HG02759 (cell line): ENCODE data around the gene AFF1.

ENCODE experiments used
- ATAC-seq: cut with Tn5 transposase; IDR thresholded peaks from one replicate; pipeline ENCODE4 v1.9.1; 2021; ENCODE audit warnings: mild to moderate bottlenecking, moderate library complexity; ENCODE audit not compliant: unreplicated experiment

AFF1 gene

DNA sequence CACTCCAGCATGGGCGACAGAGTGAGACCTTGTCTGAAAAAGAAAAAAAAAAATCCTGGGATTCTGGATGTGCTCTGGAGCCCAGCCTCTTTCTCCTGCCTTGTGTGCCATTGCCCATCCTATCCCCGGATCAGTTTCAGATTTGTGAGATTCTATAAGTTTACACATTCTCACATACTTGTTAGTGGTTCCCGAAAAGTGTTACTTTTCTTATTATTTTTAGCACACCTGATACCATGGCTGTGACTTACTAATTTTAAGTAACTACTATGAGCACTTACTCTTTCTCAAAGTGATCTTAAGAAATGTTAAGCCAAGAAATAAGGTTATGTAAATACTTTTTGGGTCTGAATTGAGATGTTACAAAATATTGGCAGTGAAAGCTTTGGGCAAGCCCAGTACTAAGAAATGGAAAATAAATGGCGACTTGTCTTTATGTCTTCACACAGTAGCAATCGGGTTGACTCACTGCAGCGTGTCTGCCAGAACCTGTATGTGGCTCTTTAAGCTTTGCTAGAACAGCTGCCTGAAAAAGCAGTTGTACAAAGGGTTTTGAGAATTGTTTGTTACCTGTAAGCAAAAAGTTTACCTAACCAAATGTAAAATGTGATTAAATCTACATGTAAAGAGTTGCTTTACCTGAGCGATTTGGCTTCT is 166.9 kb downstream of the AFF1 start:
- ATAC-seq = no peak

DNA sequence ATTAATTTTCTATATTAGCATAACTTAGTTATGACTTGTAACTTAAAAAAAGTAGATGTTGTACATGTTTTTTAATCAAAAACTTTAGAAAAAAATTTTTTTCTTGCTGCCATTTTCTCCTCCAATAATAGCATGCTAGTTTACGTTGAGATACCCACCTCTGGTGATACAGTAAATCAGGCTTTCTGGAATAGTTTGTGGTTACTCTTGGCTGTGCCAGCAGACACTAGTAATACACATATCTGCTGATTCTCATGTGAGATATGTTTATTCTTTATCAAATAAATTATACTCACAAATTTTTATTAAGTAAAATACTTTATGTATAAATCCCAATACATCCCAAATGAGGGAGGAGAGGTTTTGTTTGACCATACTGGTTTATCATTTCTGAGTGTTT is 168.3 kb downstream of the AFF1 start:
- no peak for ATAC-seq

DNA sequence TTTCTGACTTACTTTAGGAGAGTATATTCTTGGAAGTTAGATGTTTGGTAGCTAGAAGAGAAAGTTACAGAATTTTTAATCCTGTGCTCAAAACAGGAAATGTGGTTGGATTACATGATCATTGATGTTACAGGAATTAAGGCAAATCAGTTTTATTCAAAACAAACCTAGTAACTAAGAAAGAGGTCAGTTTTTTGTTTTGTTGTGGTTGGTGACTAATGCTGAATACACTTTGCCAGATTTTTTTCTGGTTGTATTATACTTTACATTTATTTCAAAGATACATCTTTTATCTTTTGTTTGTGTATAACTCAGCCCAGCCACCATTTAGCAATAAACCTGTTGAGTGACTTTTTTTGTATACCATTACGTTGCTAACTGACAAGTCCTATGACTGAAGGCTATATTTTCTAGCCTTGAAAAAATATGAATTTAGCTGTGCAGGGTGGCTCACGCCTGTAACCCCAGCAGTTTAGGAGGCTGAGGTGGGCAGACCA is 168.9 kb downstream of the AFF1 start:
- no peak for ATAC-seq

DNA sequence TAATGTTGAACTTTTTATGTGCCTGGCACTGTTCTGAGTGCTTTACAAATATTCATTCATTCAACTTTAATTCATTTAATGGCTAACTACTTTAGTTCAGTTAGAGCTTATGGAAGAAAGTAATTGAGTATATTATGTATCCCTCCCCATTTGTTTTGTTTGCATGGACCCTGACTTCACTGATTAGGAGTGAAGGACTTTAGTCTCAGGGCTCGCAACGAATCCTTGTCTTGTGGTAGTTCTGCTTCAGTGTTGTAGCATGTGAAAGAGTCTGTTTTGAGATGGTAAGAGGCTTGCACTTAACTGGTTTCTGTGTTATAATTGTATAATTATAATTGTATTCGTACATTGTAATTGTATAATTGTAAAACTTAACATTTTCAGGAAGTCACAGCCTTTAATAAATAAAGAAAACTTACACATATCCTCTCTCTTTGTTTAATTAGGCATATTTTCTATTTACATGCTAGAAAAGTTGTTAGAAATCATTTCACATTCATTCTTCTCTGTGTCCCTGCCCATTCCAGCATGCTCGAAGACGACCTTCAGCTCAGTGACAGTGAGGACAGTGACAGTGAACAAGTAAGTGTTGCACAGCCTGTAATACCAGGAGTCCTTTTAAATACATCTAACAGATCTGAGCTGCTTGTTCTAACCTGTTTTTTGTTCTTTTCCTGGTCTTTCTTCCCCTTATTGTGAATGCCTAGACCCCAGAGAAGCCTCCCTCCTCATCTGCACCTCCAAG is 170.5 kb downstream of the AFF1 start:
- no peak for ATAC-seq

DNA sequence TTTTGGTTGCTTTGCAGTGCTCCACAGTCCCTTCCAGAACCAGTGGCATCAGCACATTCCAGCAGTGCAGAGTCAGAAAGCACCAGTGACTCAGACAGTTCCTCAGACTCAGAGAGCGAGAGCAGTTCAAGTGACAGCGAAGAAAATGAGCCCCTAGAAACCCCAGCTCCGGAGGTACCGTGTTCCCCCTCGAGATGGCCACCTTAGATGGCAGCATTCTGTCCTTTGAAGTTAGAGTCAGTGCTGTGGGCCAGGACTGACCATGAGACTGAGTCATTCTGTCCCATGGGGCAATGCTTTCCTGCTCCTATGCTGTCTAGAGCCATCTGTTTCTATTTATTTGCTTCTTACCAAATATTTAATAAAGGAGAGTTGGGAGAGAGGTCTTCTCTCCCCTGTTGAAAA is 173.3 kb downstream of the AFF1 start:
- ATAC-seq = no peak

DNA sequence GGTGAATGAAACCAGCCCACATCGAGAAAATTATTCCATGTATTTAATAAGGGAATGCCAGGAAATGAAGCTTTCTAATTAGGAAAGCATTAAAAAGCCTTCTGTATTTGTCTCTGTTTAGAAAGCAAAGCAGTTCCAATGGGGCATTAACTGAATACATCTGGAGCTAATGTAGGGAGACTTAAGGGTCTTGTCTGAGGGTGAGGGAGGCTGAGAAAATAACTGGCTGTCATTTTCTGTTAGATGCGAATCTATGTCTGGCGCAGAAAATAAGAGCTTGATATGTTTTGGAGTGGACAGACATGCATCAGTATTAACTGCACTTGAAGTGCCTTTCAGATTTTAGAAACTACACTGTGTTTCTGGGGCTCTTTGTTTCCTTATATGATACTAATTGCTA is 174.3 kb downstream of the AFF1 start:
- no peak for ATAC-seq

DNA sequence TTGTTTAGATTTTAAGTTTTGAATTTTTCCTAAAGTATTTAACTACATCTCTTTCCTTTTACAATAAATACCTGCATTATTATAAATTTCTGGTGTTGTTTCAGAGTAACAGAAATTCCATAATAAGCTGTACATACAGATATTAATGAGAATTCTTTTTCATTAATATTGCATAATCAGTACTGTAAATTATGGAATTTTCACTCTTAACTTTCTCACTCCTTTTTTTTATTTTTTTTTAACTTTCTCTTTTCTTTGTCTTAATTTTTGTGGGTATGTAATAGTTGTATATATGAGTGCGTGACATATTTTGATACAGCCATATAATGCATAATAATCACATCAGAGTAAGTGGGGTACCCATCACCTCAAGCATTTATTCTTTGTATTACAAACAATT is 175.1 kb downstream of the AFF1 start:
- ATAC-seq = no peak

DNA sequence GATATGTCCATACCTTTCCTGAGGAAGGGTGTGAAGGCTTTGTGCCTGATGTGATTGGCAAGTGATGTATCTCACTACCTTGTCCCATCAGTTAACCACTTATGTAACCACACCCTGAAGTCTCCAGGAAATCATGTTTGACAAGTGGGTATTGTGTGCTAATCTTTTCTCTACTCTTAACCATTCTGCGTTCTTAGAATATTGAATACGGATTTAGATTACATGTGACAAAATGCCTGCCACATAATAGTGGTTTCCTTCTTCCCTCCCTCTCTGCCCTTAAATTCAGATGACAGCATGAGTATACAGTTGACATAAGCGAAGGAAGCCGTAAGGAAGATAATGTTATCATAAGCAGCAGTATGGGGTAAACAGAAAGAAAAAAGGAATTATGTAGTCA is 177.3 kb downstream of the AFF1 start:
- no peak for ATAC-seq

DNA sequence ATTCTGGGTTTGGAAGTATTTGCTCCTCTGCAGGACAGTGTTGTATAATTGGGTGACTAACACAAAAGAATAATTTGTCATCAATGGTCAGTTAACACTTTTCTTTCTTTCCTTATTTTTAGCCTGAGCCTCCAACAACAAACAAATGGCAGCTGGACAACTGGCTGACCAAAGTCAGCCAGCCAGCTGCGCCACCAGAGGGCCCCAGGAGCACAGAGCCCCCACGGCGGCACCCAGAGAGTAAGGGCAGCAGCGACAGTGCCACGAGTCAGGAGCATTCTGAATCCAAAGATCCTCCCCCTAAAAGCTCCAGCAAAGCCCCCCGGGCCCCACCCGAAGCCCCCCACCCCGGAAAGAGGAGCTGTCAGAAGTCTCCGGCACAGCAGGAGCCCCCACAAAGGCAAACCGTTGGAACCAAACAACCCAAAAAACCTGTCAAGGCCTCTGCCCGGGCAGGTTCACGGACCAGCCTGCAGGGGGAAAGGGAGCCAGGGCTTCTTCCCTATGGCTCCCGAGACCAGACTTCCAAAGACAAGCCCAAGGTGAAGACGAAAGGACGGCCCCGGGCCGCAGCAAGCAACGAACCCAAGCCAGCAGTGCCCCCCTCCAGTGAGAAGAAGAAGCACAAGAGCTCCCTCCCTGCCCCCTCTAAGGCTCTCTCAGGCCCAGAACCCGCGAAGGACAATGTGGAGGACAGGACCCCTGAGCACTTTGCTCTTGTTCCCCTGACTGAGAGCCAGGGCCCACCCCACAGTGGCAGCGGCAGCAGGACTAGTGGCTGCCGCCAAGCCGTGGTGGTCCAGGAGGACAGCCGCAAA is 179.6 kb downstream of the AFF1 start:
- no peak for ATAC-seq

DNA sequence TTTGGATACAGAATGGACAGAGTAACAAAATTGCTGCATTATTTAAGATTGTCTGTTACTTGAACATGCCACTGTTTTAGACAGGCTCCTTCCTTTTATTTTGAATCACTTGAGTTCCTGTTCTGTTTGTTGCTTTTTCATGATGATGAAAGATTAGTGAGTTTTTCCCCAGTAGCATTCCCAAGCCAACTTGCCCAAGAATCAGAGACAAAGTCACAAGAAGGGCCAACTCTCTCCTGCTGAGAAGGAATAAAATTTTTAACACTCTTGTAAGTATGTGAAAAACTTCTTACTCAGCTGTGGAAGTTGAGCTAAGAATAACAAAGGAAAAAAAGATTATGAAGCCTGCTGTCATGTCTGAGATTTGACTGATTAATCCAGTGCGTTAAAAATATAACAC is 181.4 kb downstream of the AFF1 start:
- ATAC-seq = no peak

DNA sequence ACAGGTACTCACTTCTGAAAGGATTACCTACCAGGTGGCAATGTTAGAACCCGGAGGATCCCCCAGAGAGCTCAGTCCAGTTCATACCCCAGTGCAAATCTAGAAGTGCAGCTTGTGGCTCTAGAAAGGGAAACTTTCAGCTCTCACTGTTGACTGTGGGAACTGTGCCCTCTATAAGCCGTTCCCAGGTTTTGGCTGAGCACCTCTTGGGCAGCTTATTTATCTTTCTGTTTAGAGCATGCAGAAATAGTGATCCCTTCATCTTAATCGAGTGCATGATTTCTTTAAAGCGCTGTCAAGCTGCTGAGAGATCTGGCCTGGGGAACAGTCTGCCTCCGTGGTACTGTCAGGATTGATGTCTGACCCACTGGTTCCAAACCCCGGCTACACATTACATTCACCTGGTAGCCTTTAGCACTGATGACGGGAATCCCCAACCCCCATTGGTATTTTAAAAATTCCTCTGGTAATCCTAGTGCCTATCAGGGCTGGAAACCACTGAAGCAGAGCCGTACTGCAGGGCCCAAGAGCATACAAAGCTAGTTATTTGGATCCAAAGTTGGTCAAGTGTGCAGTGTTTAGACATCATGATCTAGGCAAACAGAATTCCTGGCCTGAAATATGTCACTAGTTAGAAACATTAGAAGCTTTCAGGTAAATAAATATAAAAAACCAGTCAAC is 182.4 kb downstream of the AFF1 start:
- no peak for ATAC-seq

DNA sequence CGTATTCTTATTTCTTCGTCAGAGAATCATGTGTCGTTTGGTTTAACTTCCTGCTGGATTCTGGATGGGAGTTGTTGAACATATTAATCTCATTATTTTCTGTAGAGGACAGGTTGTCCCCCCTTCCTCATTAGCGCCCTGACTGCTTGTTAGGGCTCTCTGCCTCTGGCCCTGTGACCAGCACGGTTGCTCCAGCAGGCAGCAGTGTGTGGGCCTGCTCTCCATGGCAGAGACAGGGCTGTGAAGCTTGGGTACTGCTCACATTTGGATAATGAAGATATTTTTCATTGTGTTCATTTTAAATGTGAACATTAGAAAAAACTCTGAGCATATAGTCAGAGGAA is 182.9 kb downstream of the AFF1 start:
- no peak for ATAC-seq

DNA sequence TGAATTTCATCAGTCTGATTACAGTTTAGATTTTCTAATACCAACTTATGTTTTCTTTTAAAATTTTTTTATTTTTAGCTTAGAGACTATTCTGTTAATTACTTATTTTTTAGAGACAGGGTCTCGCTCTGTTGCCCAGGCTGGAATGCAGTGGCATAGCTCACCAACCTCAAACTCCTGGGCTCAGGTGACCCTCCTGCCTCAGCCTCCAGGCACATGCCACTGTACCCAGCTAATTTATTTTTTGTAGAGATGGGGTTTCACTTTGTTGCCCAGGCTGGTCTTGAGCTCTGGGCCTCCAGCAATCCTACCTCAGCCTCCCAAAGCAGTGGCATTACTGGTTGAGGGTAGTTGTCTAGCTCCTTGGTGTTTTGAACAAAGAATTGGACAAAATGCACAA is 183.6 kb downstream of the AFF1 start:
- no peak for ATAC-seq

DNA sequence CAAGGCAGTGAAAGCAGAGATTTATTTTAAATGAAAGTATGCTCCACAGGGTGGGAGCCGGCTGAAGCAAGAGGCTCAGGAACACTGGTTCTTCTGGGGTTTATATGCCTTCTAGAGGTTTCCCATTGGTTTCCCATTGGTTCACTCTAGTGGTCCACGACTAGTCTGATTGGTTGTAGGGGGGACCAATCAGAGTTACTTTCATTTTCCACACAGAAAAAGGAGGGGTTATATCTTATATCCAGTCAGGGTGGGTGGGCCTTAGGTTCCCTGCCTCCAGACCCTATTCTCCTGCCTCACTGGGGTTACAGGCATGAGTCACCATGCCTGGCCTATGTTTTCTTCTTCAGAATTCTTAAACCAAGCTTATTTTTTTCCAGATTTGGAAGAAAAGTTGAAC is 184.0 kb downstream of the AFF1 start:
- ATAC-seq = no peak

DNA sequence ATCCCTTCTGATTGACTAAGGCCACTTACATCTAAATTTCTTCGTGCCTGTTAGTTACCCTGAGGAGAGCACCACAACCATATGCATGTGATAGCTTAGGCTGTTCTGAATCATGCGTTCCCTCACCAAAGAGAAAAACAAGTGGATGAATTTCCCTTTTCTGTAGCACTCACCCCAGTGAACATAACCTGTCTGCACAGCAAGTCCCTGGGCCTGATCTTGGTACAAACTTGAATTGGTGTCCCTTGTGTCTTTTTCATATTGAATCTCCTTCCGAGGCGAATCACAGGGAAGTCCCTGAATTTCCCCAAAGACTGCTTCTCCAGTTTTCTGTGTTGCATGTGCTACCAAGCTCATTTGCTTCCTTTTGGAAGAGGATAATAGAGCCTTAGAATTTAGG is 185.2 kb downstream of the AFF1 start:
- ATAC-seq = peak; percentile 43

DNA sequence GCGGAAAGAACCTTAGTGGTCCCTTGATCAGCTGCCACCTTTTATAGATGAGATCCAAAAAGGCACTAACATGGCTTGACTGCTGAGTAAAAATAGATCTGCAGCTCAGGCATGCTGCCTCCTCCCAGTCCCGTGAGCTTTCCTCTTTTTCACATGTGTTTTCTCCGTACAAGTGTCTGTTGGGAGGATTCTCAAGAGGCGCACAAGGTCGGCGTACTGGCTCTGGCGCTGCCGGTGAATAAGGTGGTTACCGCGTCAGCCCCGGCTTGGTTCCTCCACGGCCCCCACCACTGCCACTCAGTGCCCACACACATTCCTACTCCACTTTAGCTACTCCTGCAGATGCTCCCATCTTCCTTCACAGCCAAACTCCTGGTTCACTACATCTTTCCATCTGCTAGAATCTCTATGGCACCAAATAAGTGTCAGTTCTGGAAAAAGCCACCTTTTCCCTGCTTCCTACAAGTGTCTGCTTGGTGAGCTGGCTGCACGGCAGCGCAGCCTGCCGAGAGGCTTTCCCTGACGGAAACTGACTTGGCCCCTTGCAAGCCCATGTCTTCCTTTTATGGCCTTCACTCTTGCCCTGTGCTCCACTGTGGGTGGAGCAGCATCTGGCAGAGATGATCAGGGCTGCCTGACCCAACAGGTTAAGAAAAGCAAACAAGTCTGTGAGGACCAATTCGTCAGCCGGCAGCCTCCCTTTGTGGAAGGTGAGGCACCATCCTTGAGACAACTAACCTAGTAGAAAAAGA is 185.8 kb downstream of the AFF1 start:
- ATAC-seq = no peak

DNA sequence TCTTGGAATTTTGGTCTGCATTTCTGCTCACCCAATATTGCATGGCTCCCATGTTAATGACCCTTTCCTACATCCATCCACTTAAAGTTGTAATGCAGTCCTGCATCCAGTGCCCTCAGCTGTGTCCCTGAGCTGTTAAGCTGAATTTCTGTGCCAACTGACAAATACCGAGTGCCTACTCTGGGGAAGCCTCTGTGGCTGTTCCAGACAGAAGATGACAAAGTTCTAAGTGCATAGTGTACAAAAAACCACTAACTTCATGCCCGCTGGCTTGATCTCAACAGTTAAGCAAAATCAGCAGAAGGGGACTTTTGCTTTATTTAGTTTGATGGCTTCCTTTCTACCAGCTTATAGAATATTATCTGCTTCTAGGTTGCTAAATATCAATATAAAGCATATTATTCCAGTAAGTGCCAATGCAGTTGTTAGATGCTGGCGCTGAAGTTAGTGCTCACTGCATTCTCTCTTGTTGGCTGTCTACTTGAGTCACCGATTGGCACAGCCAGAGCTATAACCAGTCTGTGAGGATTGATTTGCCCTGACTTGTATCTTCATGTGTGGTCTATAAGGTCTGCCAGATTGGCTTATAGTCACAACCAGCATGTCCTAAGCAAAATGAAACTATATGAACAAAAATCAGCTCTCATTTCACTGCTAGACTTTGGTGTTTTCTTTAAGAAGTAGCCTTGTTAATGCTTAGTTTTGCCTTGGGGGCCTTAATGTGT is 186.7 kb downstream of the AFF1 start:
- no peak for ATAC-seq

DNA sequence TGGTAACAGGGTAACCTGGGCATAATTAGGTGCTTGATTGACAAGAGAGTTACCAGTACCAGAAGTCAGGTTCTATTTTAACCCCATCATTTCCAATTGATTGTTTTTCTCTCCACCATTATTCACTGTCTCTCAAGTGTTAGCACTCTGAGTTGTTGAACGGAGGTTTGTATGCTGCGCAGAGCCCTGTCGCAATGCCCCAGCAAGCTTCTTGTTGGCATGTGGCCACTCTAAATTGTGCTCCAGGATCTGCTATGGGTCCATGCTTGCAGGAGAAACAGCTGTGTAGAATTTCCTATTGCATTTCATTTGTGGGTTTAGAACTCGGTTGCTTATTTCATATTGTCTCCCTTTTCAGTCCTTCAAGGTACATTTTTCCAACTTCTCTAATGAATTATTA is 187.4 kb downstream of the AFF1 start:
- no peak for ATAC-seq

DNA sequence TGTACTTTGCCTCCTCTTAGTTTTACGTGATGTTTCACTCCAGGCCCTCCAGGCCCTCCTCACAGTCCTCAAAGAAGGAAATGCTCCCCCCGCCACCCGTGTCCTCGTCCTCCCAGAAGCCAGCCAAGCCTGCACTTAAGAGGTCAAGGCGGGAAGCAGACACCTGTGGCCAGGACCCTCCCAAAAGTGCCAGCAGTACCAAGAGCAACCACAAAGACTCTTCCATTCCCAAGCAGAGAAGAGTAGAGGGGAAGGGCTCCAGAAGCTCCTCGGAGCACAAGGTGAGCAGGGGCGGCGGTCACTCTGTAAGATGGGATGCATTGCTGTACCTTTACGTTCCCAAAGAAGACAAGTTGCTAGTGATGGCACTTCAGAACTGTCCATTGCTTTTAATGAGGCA is 191.2 kb downstream of the AFF1 start:
- ATAC-seq = no peak
